ENCODE data around the gene CHAT. TPM values are rescaled to one million over a fixed set of nuclear protein-coding genes. Genes with fewer than 3 reads are reported as not detected.

Gene CHAT
- total RNA-seq, 1 experiment from 2014 or later, result 0.18 TPM

- Mint-ChIP-seq H3K9me3 (ENCODE audit: unreplicated experiment) (no peaks in the 10 kb centered on the region), H3K27me3 (ENCODE audit: insufficient read depth, unreplicated experiment) (peaks cover 17% of the 10 kb centered on the region), H3K27ac (ENCODE audit: unreplicated experiment) (no peak overlapping the region), H3K4me1 (ENCODE audit: low read depth, unreplicated experiment) (no peaks in the 10 kb centered on the region), H3K4me3 (ENCODE audit: unreplicated experiment) (no peak overlapping the region), H3K36me3 (ENCODE audit: insufficient read depth, unreplicated experiment) (no peaks in the 10 kb centered on the region)
- Histone ChIP-seq H3K27me3 (replicated peaks; ENCODE audit: control insufficient read depth, insufficient read depth, low read length) (peaks cover 1% of the 10 kb centered on the region), H3K4me3 (ENCODE audit: low read depth, low read length) (no peak overlapping the region), H3K9me3 (no peaks in the 10 kb centered on the region), H3K4me1 (no peaks in the 10 kb centered on the region), H3K36me3 (ENCODE audit: control insufficient read depth, insufficient read depth, low read length) (no peaks in the 10 kb centered on the region)
- DNase-seq, result peak in 1 of 2 experiments; percentile 21
- TF ChIP-seq, protein P1, sequence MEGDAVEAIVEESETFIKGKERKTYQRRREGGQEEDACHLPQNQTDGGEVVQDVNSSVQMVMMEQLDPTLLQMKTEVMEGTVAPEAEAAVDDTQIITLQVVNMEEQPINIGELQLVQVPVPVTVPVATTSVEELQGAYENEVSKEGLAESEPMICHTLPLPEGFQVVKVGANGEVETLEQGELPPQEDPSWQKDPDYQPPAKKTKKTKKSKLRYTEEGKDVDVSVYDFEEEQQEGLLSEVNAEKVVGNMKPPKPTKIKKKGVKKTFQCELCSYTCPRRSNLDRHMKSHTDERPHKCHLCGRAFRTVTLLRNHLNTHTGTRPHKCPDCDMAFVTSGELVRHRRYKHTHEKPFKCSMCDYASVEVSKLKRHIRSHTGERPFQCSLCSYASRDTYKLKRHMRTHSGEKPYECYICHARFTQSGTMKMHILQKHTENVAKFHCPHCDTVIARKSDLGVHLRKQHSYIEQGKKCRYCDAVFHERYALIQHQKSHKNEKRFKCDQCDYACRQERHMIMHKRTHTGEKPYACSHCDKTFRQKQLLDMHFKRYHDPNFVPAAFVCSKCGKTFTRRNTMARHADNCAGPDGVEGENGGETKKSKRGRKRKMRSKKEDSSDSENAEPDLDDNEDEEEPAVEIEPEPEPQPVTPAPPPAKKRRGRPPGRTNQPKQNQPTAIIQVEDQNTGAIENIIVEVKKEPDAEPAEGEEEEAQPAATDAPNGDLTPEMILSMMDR (IDR thresholded peaks at IDR 0.05; ENCODE audit: insufficient read depth in 1 of 2, low read depth in 1 of 2, low read length in 1 of 2, severe bottlenecking in 1 of 2, unreplicated experiment in 1 of 2), result no peak
- POLR2A ChIA-PET, result no interaction called here
- CTCF ChIA-PET, result interaction anchor here (0.8 kb wide), 1 partner anchor 16 kb away, joined by 3 read pairs; no protein-coding TSS in a partner anchor
- BruUV-seq (replicated peaks), result no TSS peak
- intact Hi-C loops (cut with micrococcal nuclease; ENCODE audit: unreplicated experiment), result no loop called here
Observed at GRCh38 chr10:49633327-49634068, 19.7 kb downstream of the CHAT start.

DNA sequence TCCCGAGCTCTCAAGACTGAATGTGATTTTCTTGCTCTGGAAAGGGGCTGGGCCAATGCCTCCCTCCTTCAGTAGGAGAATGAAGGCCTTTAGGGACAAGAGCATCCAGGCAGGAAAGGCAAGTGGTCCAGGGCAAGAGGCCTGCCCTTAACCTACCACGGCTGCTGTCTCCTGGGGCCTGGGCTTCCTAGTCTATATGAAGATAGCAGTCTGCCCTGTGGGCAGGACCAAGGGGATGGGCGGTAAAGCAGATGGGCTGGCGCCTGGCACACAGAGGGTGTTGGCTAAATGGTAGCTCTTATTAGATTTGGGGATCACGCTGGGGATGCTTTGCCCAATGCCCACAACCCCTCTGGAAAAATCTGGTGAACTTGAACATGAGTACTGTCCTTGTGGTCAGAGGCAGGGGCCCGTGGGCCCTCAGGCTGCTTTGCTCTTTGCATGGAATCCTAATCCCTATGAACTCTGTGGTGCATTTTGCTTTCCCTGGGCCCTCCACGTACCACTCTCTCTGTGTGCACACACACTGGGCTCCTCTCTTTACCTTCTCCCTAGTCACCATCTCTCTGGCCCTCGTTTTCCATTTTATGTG is 20.3 kb downstream of the CHAT start:
- H3K27me3 Mint-ChIP-seq (ENCODE audit: insufficient read depth, unreplicated experiment), result peaks cover 17% of the 10 kb centered on the region
- BruUV-seq (replicated peaks), result no TSS peak
- Histone ChIP-seq H3K27me3 (replicated peaks; ENCODE audit: control insufficient read depth, insufficient read depth, low read length) (peaks cover 1% of the 10 kb centered on the region), H3K9me3 (no peaks in the 10 kb centered on the region), H3K36me3 (ENCODE audit: control insufficient read depth, insufficient read depth, low read length) (no peaks in the 10 kb centered on the region), H3K4me3 (ENCODE audit: low read depth, low read length) (no peak overlapping the region), H3K4me1 (no peaks in the 10 kb centered on the region)
- peak in 1 of 2 experiments; percentile 29 for DNase-seq
- H3K4me1 Mint-ChIP-seq (ENCODE audit: low read depth, unreplicated experiment), result no peaks in the 10 kb centered on the region
- no peaks in the 10 kb centered on the region for H3K36me3 Mint-ChIP-seq (ENCODE audit: insufficient read depth, unreplicated experiment)
- TF ChIP-seq, protein P1 (IDR thresholded peaks at IDR 0.05; ENCODE audit: insufficient read depth in 1 of 2, low read depth in 1 of 2, low read length in 1 of 2, severe bottlenecking in 1 of 2, unreplicated experiment in 1 of 2), result no peak
- POLR2A ChIA-PET, result no interaction called here
- H3K4me3 Mint-ChIP-seq (ENCODE audit: unreplicated experiment), result no peak overlapping the region
- intact Hi-C loops (cut with micrococcal nuclease; ENCODE audit: unreplicated experiment), result no loop called here
- no peak overlapping the region for H3K27ac Mint-ChIP-seq (ENCODE audit: unreplicated experiment)
- H3K9me3 Mint-ChIP-seq (ENCODE audit: unreplicated experiment), result no peaks in the 10 kb centered on the region
- CTCF ChIA-PET, result interaction anchor here (0.8 kb wide), 1 partner anchor 15 kb away, joined by 3 read pairs; no protein-coding TSS in a partner anchor

- Histone ChIP-seq H3K4me3 (ENCODE audit: low read depth, low read length) (no peak overlapping the region), H3K4me1 (no peaks in the 10 kb centered on the region), H3K36me3 (ENCODE audit: control insufficient read depth, insufficient read depth, low read length) (no peaks in the 10 kb centered on the region), H3K9me3 (no peaks in the 10 kb centered on the region), H3K27me3 (replicated peaks; ENCODE audit: control insufficient read depth, insufficient read depth, low read length) (peaks cover under 1% of the 10 kb centered on the region)
- TF ChIP-seq, protein P1 (IDR thresholded peaks at IDR 0.05; ENCODE audit: insufficient read depth in 1 of 2, low read depth in 1 of 2, low read length in 1 of 2, severe bottlenecking in 1 of 2, unreplicated experiment in 1 of 2), result no peak
- Mint-ChIP-seq H3K4me3 (ENCODE audit: unreplicated experiment) (no peak overlapping the region), H3K27me3 (ENCODE audit: insufficient read depth, unreplicated experiment) (peaks cover 26% of the 10 kb centered on the region), H3K4me1 (ENCODE audit: low read depth, unreplicated experiment) (no peaks in the 10 kb centered on the region), H3K27ac (ENCODE audit: unreplicated experiment) (no peak overlapping the region), H3K9me3 (ENCODE audit: unreplicated experiment) (no peaks in the 10 kb centered on the region), H3K36me3 (ENCODE audit: insufficient read depth, unreplicated experiment) (no peaks in the 10 kb centered on the region)
- peak in 1 of 2 experiments; percentile 22 for DNase-seq
- BruUV-seq (replicated peaks), result no TSS peak
- ChIA-PET CTCF (interaction anchor here (0.6 kb wide), 1 partner anchor 154 kb away, joined by 4 read pairs; no protein-coding TSS in a partner anchor), POLR2A (no interaction called here)
- intact Hi-C loops (cut with micrococcal nuclease; ENCODE audit: unreplicated experiment), result no loop called here
Observed at GRCh38 chr10:49642311-49642710, 28.5 kb downstream of the CHAT start.

Data from Caco-2 (cell line).